Measurements from ENCODE around the gene SLC9B2. TPM values are rescaled to one million over a fixed set of nuclear protein-coding genes. Genes with fewer than 3 reads are reported as not detected.

Gene SLC9B2
- polyA plus RNA-seq, 3 donors, result 0.38 to 0.59 (median 0.48) TPM

DNA sequence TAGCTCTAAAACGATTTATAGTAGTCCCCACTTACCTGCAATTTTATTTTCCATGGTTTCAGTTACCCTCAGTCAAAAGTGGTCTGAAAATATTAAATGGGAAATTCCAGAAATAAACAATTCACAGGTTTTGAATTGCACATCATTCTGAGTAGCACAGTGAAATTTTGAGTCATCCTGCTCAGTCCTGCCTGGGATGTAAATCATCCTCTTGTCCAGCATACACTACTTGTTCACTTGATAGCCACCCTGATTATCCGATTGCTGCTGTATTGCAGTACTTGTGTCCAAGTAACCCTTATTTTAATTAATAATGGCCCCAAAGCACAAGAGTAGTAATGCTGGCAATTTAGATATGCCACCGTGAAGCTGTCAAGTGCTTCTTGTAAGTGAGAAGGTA is 46.6 kb upstream of the SLC9B2 start:
- TF ChIP-seq, protein P1, sequence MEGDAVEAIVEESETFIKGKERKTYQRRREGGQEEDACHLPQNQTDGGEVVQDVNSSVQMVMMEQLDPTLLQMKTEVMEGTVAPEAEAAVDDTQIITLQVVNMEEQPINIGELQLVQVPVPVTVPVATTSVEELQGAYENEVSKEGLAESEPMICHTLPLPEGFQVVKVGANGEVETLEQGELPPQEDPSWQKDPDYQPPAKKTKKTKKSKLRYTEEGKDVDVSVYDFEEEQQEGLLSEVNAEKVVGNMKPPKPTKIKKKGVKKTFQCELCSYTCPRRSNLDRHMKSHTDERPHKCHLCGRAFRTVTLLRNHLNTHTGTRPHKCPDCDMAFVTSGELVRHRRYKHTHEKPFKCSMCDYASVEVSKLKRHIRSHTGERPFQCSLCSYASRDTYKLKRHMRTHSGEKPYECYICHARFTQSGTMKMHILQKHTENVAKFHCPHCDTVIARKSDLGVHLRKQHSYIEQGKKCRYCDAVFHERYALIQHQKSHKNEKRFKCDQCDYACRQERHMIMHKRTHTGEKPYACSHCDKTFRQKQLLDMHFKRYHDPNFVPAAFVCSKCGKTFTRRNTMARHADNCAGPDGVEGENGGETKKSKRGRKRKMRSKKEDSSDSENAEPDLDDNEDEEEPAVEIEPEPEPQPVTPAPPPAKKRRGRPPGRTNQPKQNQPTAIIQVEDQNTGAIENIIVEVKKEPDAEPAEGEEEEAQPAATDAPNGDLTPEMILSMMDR (IDR thresholded peaks at IDR 0.05), result no peak
- WGBS (ENCODE audit: insufficient coverage), result no CpG with 5 or more reads among the region's 3 CpGs
- Mint-ChIP-seq H3K4me1 (no peaks in the 10 kb centered on the region), H3K27me3 (ENCODE audit: low read depth in 3 of 3) (no peaks in the 10 kb centered on the region), H3K4me3 (no peak overlapping the region), H3K9me3 (peaks cover 0 to 4% (median 0%) of the 10 kb centered on the region in 7 donors), H3K27ac (peak overlapping the region in 1 of 7 donors; percentile 33), H3K36me3 (peaks cover 58 to 75% of the 10 kb centered on the region in 2 donors)
- no peak overlapping the region for H3K4me2 ChIP-seq (replicated peaks; ENCODE audit: extremely low read depth, low read length, poor library complexity, severe bottlenecking)
- no peaks in the 10 kb centered on the region for H3K79me2 ChIP-seq (ENCODE audit: insufficient read depth, low read length)
- H3K4me1 ChIP-seq (ENCODE audit: control insufficient read depth in 1 of 2, insufficient read depth in 2 of 2, low read length in 2 of 2), result no peaks in the 10 kb centered on the region
- no peaks in the 10 kb centered on the region for H3K9me3 ChIP-seq (replicated peaks in 1 of 2; ENCODE audit: control insufficient read depth in 1 of 2, insufficient read depth in 1 of 2, low read length in 2 of 2)
- no peak for DNase-seq
- no peaks in the 10 kb centered on the region for H3K27me3 ChIP-seq (ENCODE audit: control insufficient read depth in 2 of 2, insufficient read depth in 2 of 2, low read length in 2 of 2)
- H2AFZ ChIP-seq (ENCODE audit: insufficient read depth, low read depth, low read length, poor library complexity, severe bottlenecking), result no peak overlapping the region
- no peak overlapping the region for H3K9ac ChIP-seq (ENCODE audit: insufficient read depth, low read length, poor library complexity, severe bottlenecking)
- intact Hi-C loops (cut with micrococcal nuclease), result no loop called here
- no peak overlapping the region for H3K27ac ChIP-seq (ENCODE audit: low read depth in 1 of 2, low read length in 2 of 2)
- peaks cover 31 to 78% of the 10 kb centered on the region in 2 donors for H3K36me3 ChIP-seq (replicated peaks in 1 of 2; ENCODE audit: control insufficient read depth in 1 of 2, insufficient read depth in 2 of 2, low read length in 2 of 2)
- no peak overlapping the region for H3K4me3 ChIP-seq (replicated peaks in 1 of 3; ENCODE audit: low read depth in 2 of 3, low read length in 3 of 3)
- no peaks in the 10 kb centered on the region for H4K20me1 ChIP-seq (ENCODE audit: insufficient read depth, low read length)

DNA sequence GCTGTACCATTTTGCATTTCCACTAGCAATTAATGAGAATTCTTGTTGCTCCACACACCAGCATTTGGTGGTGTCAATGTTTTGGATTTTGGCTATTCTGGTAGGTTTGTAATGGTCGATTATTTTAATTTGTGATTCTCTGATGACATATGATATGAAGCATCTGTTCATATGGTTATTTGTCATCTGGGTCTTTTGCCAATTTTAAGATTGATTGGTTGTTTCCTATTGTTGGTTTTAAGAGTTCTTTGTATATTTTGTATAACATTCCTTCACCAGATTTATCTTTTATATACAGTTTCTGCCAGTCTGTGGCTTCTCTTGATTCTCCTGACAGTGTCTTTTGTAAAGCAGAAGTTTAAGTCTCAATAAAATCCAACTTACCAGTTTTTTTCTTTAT is 41.6 kb upstream of the SLC9B2 start:
- DNase-seq, result no peak
- Mint-ChIP-seq H3K9me3 (peaks cover 0 to 4% (median 0%) of the 10 kb centered on the region in 7 donors), H3K36me3 (peaks cover 41 to 69% of the 10 kb centered on the region in 2 donors), H3K27ac (peak overlapping the region in 1 of 7 donors; percentile 7), H3K4me1 (no peaks in the 10 kb centered on the region), H3K4me3 (no peak overlapping the region), H3K27me3 (ENCODE audit: low read depth in 3 of 3) (peaks cover 0 to 1% (median 0%) of the 10 kb centered on the region in 3 donors)
- Histone ChIP-seq H4K20me1 (ENCODE audit: insufficient read depth, low read length) (no peaks in the 10 kb centered on the region), H3K9ac (ENCODE audit: insufficient read depth, low read length, poor library complexity, severe bottlenecking) (no peak overlapping the region), H3K4me3 (replicated peaks in 1 of 3; ENCODE audit: low read depth in 2 of 3, low read length in 3 of 3) (no peak overlapping the region), H2AFZ (ENCODE audit: insufficient read depth, low read depth, low read length, poor library complexity, severe bottlenecking) (no peak overlapping the region), H3K27ac (ENCODE audit: low read depth in 1 of 2, low read length in 2 of 2) (no peak overlapping the region), H3K9me3 (replicated peaks in 1 of 2; ENCODE audit: control insufficient read depth in 1 of 2, insufficient read depth in 1 of 2, low read length in 2 of 2) (no peaks in the 10 kb centered on the region), H3K4me2 (replicated peaks; ENCODE audit: extremely low read depth, low read length, poor library complexity, severe bottlenecking) (no peak overlapping the region), H3K27me3 (ENCODE audit: control insufficient read depth in 2 of 2, insufficient read depth in 2 of 2, low read length in 2 of 2) (no peaks in the 10 kb centered on the region), H3K4me1 (ENCODE audit: control insufficient read depth in 1 of 2, insufficient read depth in 2 of 2, low read length in 2 of 2) (no peaks in the 10 kb centered on the region), H3K36me3 (replicated peaks in 1 of 2; ENCODE audit: control insufficient read depth in 1 of 2, insufficient read depth in 2 of 2, low read length in 2 of 2) (peaks cover 35 to 68% of the 10 kb centered on the region in 2 donors), H3K79me2 (ENCODE audit: insufficient read depth, low read length) (no peaks in the 10 kb centered on the region)
- no CpG with 5 or more reads among the region's 1 CpG for WGBS (ENCODE audit: insufficient coverage)
- intact Hi-C loops (cut with micrococcal nuclease), result no loop called here
- TF ChIP-seq, protein P1 (IDR thresholded peaks at IDR 0.05), result no peak

Measured in CD14-positive monocyte (primary cell).